Mesendoderm (in vitro differentiated cells): ENCODE results near the gene MRPL1. TPM values are rescaled to one million over a fixed set of nuclear protein-coding genes. Genes with fewer than 3 reads are reported as not detected.
A peak's percentile ranks its signal among the peaks of the same experiment; 100 is the strongest.

Experiments used
- DNase-seq: peaks from one replicate; pipeline ENCODE4 v3.0.0; 2013
- H2AK5ac ChIP-seq: 2 replicates; pipeline ENCODE4 v1.6.1; 2013; ENCODE audit warnings: low read length, inconsistent platforms
- H2BK120ac ChIP-seq: 2 replicates; pipeline ENCODE4 v1.6.1; 2013; ENCODE audit warnings: low read depth, mild to moderate bottlenecking, low read length, moderate library complexity, mixed read lengths
- H2BK15ac ChIP-seq: replicated peaks from 2 replicates; pipeline ENCODE4 v1.6.1; 2013; ENCODE audit warnings: low read depth, mild to moderate bottlenecking, moderate library complexity
- H2BK5ac ChIP-seq: 2 replicates; pipeline ENCODE4 v1.6.1; 2013; ENCODE audit warnings: low read length, inconsistent platforms
- H3K18ac ChIP-seq: 2 replicates; pipeline ENCODE4 v1.6.1; 2013; ENCODE audit warnings: mild to moderate bottlenecking, low read length, mixed read lengths
- H3K23ac ChIP-seq: one replicate; pipeline ENCODE4 v1.6.1; 2013; ENCODE audit warnings: low read length
- H3K27ac ChIP-seq: 2 replicates; pipeline ENCODE4 v1.5.1; 2013; ENCODE audit warnings: low read depth, mild to moderate bottlenecking, inconsistent platforms, low read length, moderate library complexity
- H3K27me3 ChIP-seq: 2 replicates; pipeline ENCODE4 v1.6.1; 2013; ENCODE audit warnings: low read length, control low read depth, mild to moderate bottlenecking, inconsistent platforms; ENCODE audit not compliant: insufficient read depth, poor library complexity
- H3K36me3 ChIP-seq: 2 replicates; pipeline ENCODE4 v1.6.1; 2013; ENCODE audit warnings: low read length, inconsistent platforms; ENCODE audit not compliant: control insufficient read depth, insufficient read depth
- H3K4ac ChIP-seq: one replicate; pipeline ENCODE4 v1.6.1; 2013; ENCODE audit warnings: low read depth, mild to moderate bottlenecking, low read length, moderate library complexity
- H3K4me1 ChIP-seq: 2 replicates; pipeline ENCODE4 v1.6.1; 2013; ENCODE audit warnings: low read depth, low read length, inconsistent platforms; ENCODE audit not compliant: control insufficient read depth
- H3K4me2 ChIP-seq: 2 replicates; pipeline ENCODE4 v1.6.1; 2013; ENCODE audit warnings: low read length
- H3K4me3 ChIP-seq: 2 replicates; pipeline ENCODE4 v1.5.1; 2013; ENCODE audit warnings: mild to moderate bottlenecking, low read length
- H3K56ac ChIP-seq: one replicate; pipeline ENCODE4 v1.6.1; 2013; ENCODE audit warnings: low read length
- H3K79me1 ChIP-seq: 2 replicates; pipeline ENCODE4 v1.6.1; 2013; ENCODE audit warnings: low read length, inconsistent platforms
- H3K79me2 ChIP-seq: 2 replicates; pipeline ENCODE4 v1.6.1; 2013; ENCODE audit warnings: mild to moderate bottlenecking, low read length; ENCODE audit not compliant: control insufficient read depth, insufficient read depth
- H3K9ac ChIP-seq: 2 replicates; pipeline ENCODE4 v1.6.1; 2013; ENCODE audit warnings: low read length, inconsistent platforms
- H4K5ac ChIP-seq: one replicate; pipeline ENCODE4 v1.6.1; 2013; ENCODE audit warnings: low read length
- H4K8ac ChIP-seq: one replicate; pipeline ENCODE4 v1.6.1; 2013; ENCODE audit warnings: low read depth, mild to moderate bottlenecking, control low read depth, low read length, moderate library complexity
- WGBS: extraction: QIAGEN DNeasy Blood & Tissue Kit; methylation state at CpG from one replicate; pipeline ENCODE4 v1.1.7; 2013; ENCODE audit warnings: low lambda C conversion rate, missing lambda C conversion rate; ENCODE audit not compliant: insufficient coverage; ENCODE audit errors: extremely low coverage; 5-methylcytosine and 5-hydroxymethylcytosine counted together
- polyA plus RNA-seq, 2 experiments: library from polyadenylated mRNA; stranded (reverse); fragments of 200-250 nt; gene quantifications; one replicate each; pipeline ENCODE4 v1.2.3, GENCODE V29; 2013

Gene MRPL1
- polyA plus RNA-seq (2013, experiment 1 of 2), result 100 TPM
- 103 TPM for polyA plus RNA-seq (2013, experiment 2 of 2)

GRCh38 chr4:77862478-77863216, at the start of gene MRPL1:
TSS of gene MRPL1 (plus strand) at chr4:77862830. CDS start at chr4:77862849, 19 bp downstream.
- Histone ChIP-seq H3K18ac (peak within 1 kb of the TSS; percentile 39), H3K4ac (peak within 1 kb of the TSS; percentile 57), H2BK120ac (no peak within 1 kb of the TSS), H3K36me3 (no peaks in the 10 kb centered on the region), H3K56ac (peak within 1 kb of the TSS; percentile 97), H3K23ac (peak within 1 kb of the TSS; percentile 1), H3K9ac (peak within 1 kb of the TSS; percentile 93), H3K4me1 (no peaks in the 10 kb centered on the region), H4K5ac (peak within 1 kb of the TSS; percentile 97), H3K4me3 (peak within 1 kb of the TSS; percentile 99), H3K79me2 (peaks cover 5% of the 10 kb centered on the region), H3K27me3 (no peaks in the 10 kb centered on the region), H2AK5ac (no peak within 1 kb of the TSS), H3K4me2 (peak within 1 kb of the TSS; percentile 73), H4K8ac (peak within 1 kb of the TSS; percentile 76), H2BK15ac (no peak within 1 kb of the TSS), H3K27ac (peak within 1 kb of the TSS; percentile 75), H3K79me1 (peaks cover 4% of the 10 kb centered on the region), H2BK5ac (peak within 1 kb of the TSS; percentile 73)
- WGBS, result no CpG with 5 or more reads among the region's 33 CpGs
- DNase-seq, result peak; percentile 97

GRCh38 chr4:77815636-77816035, 47.0 kb upstream of the MRPL1 start:
- Histone ChIP-seq H3K4me2 (no peak overlapping the region), H2BK5ac (no peak overlapping the region), H3K79me2 (no peaks in the 10 kb centered on the region), H3K27me3 (no peaks in the 10 kb centered on the region), H3K9ac (no peak overlapping the region), H3K4me1 (peaks cover 3% of the 10 kb centered on the region), H4K5ac (no peak overlapping the region), H2AK5ac (no peak overlapping the region), H2BK15ac (no peak overlapping the region), H3K18ac (no peak overlapping the region), H2BK120ac (no peak overlapping the region), H3K79me1 (peaks cover 2% of the 10 kb centered on the region), H3K23ac (no peak overlapping the region), H3K56ac (no peak overlapping the region), H4K8ac (no peak overlapping the region), H3K36me3 (no peaks in the 10 kb centered on the region), H3K27ac (no peak overlapping the region), H3K4ac (no peak overlapping the region), H3K4me3 (no peak overlapping the region)
- DNase-seq, result no peak

DNA sequence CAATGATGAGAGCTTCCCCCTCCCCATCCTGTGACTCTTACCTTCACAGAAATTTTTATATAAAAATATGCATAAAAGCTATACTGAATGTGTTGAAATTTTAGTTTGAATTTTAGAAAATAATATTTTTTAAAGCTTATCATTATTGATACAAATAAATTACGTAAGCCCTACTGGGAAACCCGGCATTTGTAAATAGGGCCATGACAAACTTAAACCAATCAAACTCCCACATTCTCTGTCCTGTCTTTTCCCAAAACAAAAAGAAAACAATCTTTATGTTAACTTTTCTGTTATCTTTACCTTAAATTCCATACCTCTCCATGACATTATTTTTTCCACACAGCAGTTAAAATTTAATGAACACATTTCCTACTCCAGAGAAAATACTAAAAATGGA, 46.1 kb upstream of the MRPL1 start:
- Histone ChIP-seq H3K27ac (no peak overlapping the region), H2AK5ac (no peak overlapping the region), H4K8ac (no peak overlapping the region), H3K4me3 (no peak overlapping the region), H4K5ac (no peak overlapping the region), H2BK15ac (no peak overlapping the region), H2BK5ac (no peak overlapping the region), H3K36me3 (no peaks in the 10 kb centered on the region), H3K79me1 (peaks cover 2% of the 10 kb centered on the region), H3K27me3 (no peaks in the 10 kb centered on the region), H3K23ac (no peak overlapping the region), H3K4ac (no peak overlapping the region), H3K18ac (no peak overlapping the region), H2BK120ac (no peak overlapping the region), H3K4me1 (peaks cover 4% of the 10 kb centered on the region), H3K9ac (no peak overlapping the region), H3K56ac (no peak overlapping the region), H3K4me2 (no peak overlapping the region), H3K79me2 (no peaks in the 10 kb centered on the region)
- WGBS, result no CpG with 5 or more reads among the region's 2 CpGs
- DNase-seq, result no peak

DNA sequence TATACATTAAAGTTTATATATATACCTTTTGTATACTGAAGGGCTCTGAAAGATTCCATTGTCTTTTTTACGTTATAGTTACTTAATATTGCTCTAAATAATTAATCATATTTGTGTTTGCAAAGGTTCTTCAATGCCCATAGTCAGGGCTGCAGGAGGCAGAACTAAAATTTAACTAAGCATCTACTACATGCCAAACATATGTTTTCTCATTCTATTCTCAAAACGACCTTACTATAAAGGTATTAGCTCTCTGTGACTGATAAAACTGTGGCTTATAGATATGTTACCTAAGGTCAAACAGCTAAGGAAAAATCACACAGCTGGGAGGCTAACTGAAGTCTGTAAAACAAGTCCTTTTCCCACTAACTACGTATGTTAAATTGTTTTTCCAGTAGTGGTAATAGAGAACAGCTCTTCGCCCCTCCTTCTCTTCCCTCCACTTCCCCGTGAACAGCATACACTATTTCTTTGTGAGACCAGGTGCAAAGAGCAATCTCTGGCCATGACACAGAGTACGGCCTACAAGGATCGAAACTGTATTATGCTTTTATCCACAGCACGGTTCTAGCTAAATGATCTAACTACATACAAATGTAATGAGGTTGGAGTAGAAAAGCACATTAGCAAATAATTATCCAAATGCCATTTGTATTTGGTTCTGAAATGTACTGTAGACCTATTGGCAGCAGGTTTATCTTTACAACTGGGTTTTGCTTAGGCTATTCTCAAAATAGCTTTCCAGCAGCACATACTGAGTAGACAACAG, 45.1 kb upstream of the MRPL1 start:
- peak overlapping the region; percentile 78 for H3K4me2 ChIP-seq
- no peak overlapping the region for H2BK120ac ChIP-seq
- H3K4me1 ChIP-seq, result peaks cover 4% of the 10 kb centered on the region
- no CpG with 5 or more reads among the region's 8 CpGs for WGBS
- no peak for DNase-seq
- no peak overlapping the region for H3K4me3 ChIP-seq
- peak overlapping the region; percentile 78 for H3K9ac ChIP-seq
- peak overlapping the region; percentile 73 for H3K56ac ChIP-seq
- peaks cover 2% of the 10 kb centered on the region for H3K79me1 ChIP-seq
- no peaks in the 10 kb centered on the region for H3K79me2 ChIP-seq
- H2AK5ac ChIP-seq, result no peak overlapping the region
- H3K27me3 ChIP-seq, result no peaks in the 10 kb centered on the region
- no peak overlapping the region for H3K27ac ChIP-seq
- no peak overlapping the region for H2BK5ac ChIP-seq
- no peak overlapping the region for H3K4ac ChIP-seq
- no peak overlapping the region for H4K5ac ChIP-seq
- no peaks in the 10 kb centered on the region for H3K36me3 ChIP-seq
- no peak overlapping the region for H3K18ac ChIP-seq
- H2BK15ac ChIP-seq, result no peak overlapping the region
- H4K8ac ChIP-seq, result no peak overlapping the region
- H3K23ac ChIP-seq, result no peak overlapping the region

DNA sequence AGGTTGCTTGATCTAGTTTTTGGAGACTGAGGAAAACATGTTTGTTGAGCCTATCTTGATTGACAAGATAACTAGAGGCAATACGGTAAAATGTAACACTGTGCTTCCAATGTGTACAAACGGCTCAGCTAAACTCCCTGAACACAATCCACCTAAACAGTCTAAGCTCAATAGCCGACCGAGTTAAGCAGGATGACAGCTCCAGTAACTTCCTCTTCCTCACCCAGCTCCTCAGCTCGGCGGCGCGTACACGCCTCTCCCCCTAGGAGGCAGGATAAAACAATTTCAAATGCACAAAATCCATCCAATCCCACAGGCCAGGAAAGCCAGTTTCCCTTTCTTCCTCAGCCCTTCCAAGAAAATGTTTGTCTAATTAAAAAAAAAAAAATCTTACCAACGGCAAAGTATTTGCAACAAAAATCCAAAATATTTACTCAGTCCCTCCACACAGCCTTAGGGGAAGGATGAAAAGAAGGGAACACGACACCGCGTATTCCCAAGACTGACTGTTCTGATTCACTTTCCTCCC, 44.5 kb upstream of the MRPL1 start:
- no CpG with 5 or more reads among the region's 13 CpGs for WGBS
- Histone ChIP-seq H3K23ac (no peak overlapping the region), H3K27ac (peak overlapping the region; percentile 83)

More for the DNA sequence above, 44.5 kb upstream of the MRPL1 start:
- peak; percentile 85 for DNase-seq
- Histone ChIP-seq H2BK120ac (no peak overlapping the region), H3K36me3 (no peaks in the 10 kb centered on the region), H3K4ac (no peak overlapping the region), H3K4me2 (peak overlapping the region; percentile 78), H3K9ac (peak overlapping the region; percentile 78), H3K4me1 (peaks cover 4% of the 10 kb centered on the region), H3K79me1 (peaks cover 2% of the 10 kb centered on the region), H4K8ac (no peak overlapping the region), H3K4me3 (peak overlapping the region; percentile 63), H3K56ac (peak overlapping the region; percentile 93), H3K18ac (no peak overlapping the region), H4K5ac (no peak overlapping the region), H2AK5ac (no peak overlapping the region), H3K79me2 (no peaks in the 10 kb centered on the region), H2BK5ac (no peak overlapping the region), H3K27me3 (no peaks in the 10 kb centered on the region), H2BK15ac (no peak overlapping the region)
